Caco-2 (cell line): ENCODE data around the gene DSCAM. TPM values are rescaled to one million over a fixed set of nuclear protein-coding genes. Genes with fewer than 3 reads are reported as not detected.
"Not testable (repeated sequence)": the region's sequence is repeated elsewhere in the genome, so short reads cannot be mapped to it uniquely, and the experiment has no call there.

Source experiments
- BruUV-seq: library from RNA; stranded (reverse); fragments of 400-500 nt; replicated peaks from 2 replicates; lab custom pipeline; 2021; lab: Mats Ljungman, UMichigan
- CTCF ChIA-PET: fragments of 300-600 bp; sonication (Branson Sonifier 250); formaldehyde crosslinking; loops from one replicate; lab custom pipeline; 2022; ENCODE audit warnings: antibody characterized with exemption; lab: Charles Lee
- POLR2A ChIA-PET: fragments of 300-600 bp; sonication (Branson Sonifier 250); formaldehyde crosslinking; loops from one replicate; lab custom pipeline; 2022; ENCODE audit warnings: antibody characterized with exemption; lab: Charles Lee
- DNase-seq, 2 experiments: peaks; one replicate each; pipeline versions ENCODE4 v3.0.0 to v3.0.0-alpha.2; 2020 to 2022
- H3K27me3 ChIP-seq: replicated peaks from 2 replicates; pipeline ENCODE4 v1.6.0; 2011; ENCODE audit warnings: low read length; ENCODE audit not compliant: control insufficient read depth, insufficient read depth
- H3K36me3 ChIP-seq: 2 replicates; pipeline ENCODE4 v1.5.1; 2011; ENCODE audit warnings: low read length; ENCODE audit not compliant: control insufficient read depth, insufficient read depth
- H3K4me1 ChIP-seq: fragments of 250-450 bp; sonication (Bioruptor Pico); 2 replicates; pipeline ENCODE4 v1.5.1; 2020; ENCODE audit warnings: mild to moderate bottlenecking
- H3K4me3 ChIP-seq: 2 replicates; pipeline ENCODE4 v1.5.1; 2011; ENCODE audit warnings: low read depth, mild to moderate bottlenecking, control low read depth, low read length
- H3K9me3 ChIP-seq: fragments of 250-450 bp; sonication (Bioruptor Pico); 2 replicates; pipeline ENCODE4 v1.5.1; 2020; ENCODE audit warnings: mild to moderate bottlenecking, moderate library complexity
- H3K27ac Mint-ChIP-seq: one replicate; pipeline ENCODE4 v1.8.0; 2022; ENCODE audit warnings: mixed read lengths; ENCODE audit not compliant: unreplicated experiment
- H3K27me3 Mint-ChIP-seq: one replicate; pipeline ENCODE4 v1.8.0; 2022; ENCODE audit warnings: mixed read lengths; ENCODE audit not compliant: insufficient read depth, unreplicated experiment
- H3K36me3 Mint-ChIP-seq: one replicate; pipeline ENCODE4 v1.8.0; 2022; ENCODE audit warnings: mild to moderate bottlenecking, mixed read lengths; ENCODE audit not compliant: insufficient read depth, unreplicated experiment
- H3K4me1 Mint-ChIP-seq: one replicate; pipeline ENCODE4 v1.8.0; 2022; ENCODE audit warnings: low read depth, mixed read lengths; ENCODE audit not compliant: unreplicated experiment
- H3K4me3 Mint-ChIP-seq: one replicate; pipeline ENCODE4 v1.8.0; 2022; ENCODE audit warnings: mild to moderate bottlenecking, moderate library complexity, mixed read lengths; ENCODE audit not compliant: unreplicated experiment
- H3K9me3 Mint-ChIP-seq: one replicate; pipeline ENCODE4 v1.8.0; 2022; ENCODE audit warnings: mixed read lengths; ENCODE audit not compliant: unreplicated experiment
- CTCF ChIP-seq, 2 experiments: fragments of 200-600 bp in 1 of 2; IDR thresholded peaks; 1 replicate in 1 of 2; 2 replicates in 1 of 2; pipeline versions ENCODE4 v1.5.1 to v1.8.0; 2011 to 2022; ENCODE audit warnings: antibody characterized with exemption in 1 of 2, control low read depth in 1 of 2, inconsistent platforms in 1 of 2, low read depth in 1 of 2, low read length in 1 of 2, mild to moderate bottlenecking in 1 of 2, moderate library complexity in 1 of 2; ENCODE audit not compliant: insufficient read depth in 1 of 2, severe bottlenecking in 1 of 2, unreplicated experiment in 1 of 2
- intact Hi-C: fragments of 100-400 bp; cut with micrococcal nuclease; formaldehyde crosslinking; loops from one replicate; pipeline ENCODE4 v1.10.0; 2022; ENCODE audit not compliant: unreplicated experiment
- total RNA-seq: library from RNA; stranded (reverse); gene quantifications from 2 replicates; pipeline ENCODE4 v1.2.3, GENCODE V29; 2022

The DSCAM gene
- total RNA-seq, 1 experiment from 2014 or later: not detected

GRCh38 chr21:40043866-40044265, 803.1 kb downstream of the DSCAM start:
- no TSS peak for BruUV-seq
- Mint-ChIP-seq H3K27me3 (no peaks in the 10 kb centered on the region), H3K27ac (no peak overlapping the region), H3K36me3 (no peaks in the 10 kb centered on the region), H3K4me1 (no peaks in the 10 kb centered on the region), H3K9me3 (no peaks in the 10 kb centered on the region), H3K4me3 (no peak overlapping the region)
- intact Hi-C loops: no loop called here
- ChIA-PET POLR2A (no interaction called here), CTCF (no interaction called here)
- TF ChIP-seq CTCF (IDR thresholded peaks at IDR 0.05; ENCODE audit: insufficient read depth in 1 of 2, low read depth in 1 of 2, low read length in 1 of 2, severe bottlenecking in 1 of 2, unreplicated experiment in 1 of 2): no peak
- H3K27me3 ChIP-seq: no peaks in the 10 kb centered on the region; the same call in 1 of the 2 replicates
- H3K36me3 ChIP-seq: no peaks in the 10 kb centered on the region
- no peaks in the 10 kb centered on the region for H3K4me1 ChIP-seq
- H3K4me3 ChIP-seq: no peak overlapping the region
- DNase-seq: no peak
- H3K9me3 ChIP-seq: no peaks in the 10 kb centered on the region

- intact Hi-C loops: no loop called here
- no peaks in the 10 kb centered on the region for H3K36me3 Mint-ChIP-seq
- no peaks in the 10 kb centered on the region for H3K9me3 Mint-ChIP-seq
- Histone ChIP-seq H3K9me3 (no peaks in the 10 kb centered on the region), H3K4me1 (no peaks in the 10 kb centered on the region), H3K36me3 (no peaks in the 10 kb centered on the region), H3K27me3 (no peaks in the 10 kb centered on the region; the same call in 1 of the 2 replicates), H3K4me3 (no peak overlapping the region)
- no peak overlapping the region for H3K4me3 Mint-ChIP-seq
- no peak for DNase-seq
- no peaks in the 10 kb centered on the region for H3K4me1 Mint-ChIP-seq
- H3K27me3 Mint-ChIP-seq: no peaks in the 10 kb centered on the region
- no peak for TF ChIP-seq CTCF (IDR thresholded peaks at IDR 0.05; ENCODE audit: insufficient read depth in 1 of 2, low read depth in 1 of 2, low read length in 1 of 2, severe bottlenecking in 1 of 2, unreplicated experiment in 1 of 2)
- CTCF ChIA-PET: no interaction called here
- no TSS peak for BruUV-seq
- no peak overlapping the region for H3K27ac Mint-ChIP-seq
- POLR2A ChIA-PET: no interaction called here
Observed at GRCh38 chr21:40043423-40043822, 803.5 kb downstream of the DSCAM start.

- POLR2A ChIA-PET: no interaction called here
- no peak overlapping the region for H3K27ac Mint-ChIP-seq
- H3K27me3 ChIP-seq: no peaks in the 10 kb centered on the region; the same call in 1 of the 2 replicates
- intact Hi-C loops: no loop called here
- no peaks in the 10 kb centered on the region for H3K4me1 ChIP-seq
- H3K36me3 ChIP-seq: no peaks in the 10 kb centered on the region
- BruUV-seq: no TSS peak
- H3K4me3 ChIP-seq: no peak overlapping the region
- no peaks in the 10 kb centered on the region for H3K27me3 Mint-ChIP-seq
- no peaks in the 10 kb centered on the region for H3K9me3 ChIP-seq
- no peak for TF ChIP-seq CTCF (IDR thresholded peaks at IDR 0.05; ENCODE audit: insufficient read depth in 1 of 2, low read depth in 1 of 2, low read length in 1 of 2, severe bottlenecking in 1 of 2, unreplicated experiment in 1 of 2)
- CTCF ChIA-PET: no interaction called here
- no peak for DNase-seq
- H3K9me3 Mint-ChIP-seq: no peaks in the 10 kb centered on the region
- no peaks in the 10 kb centered on the region for H3K4me1 Mint-ChIP-seq
- H3K36me3 Mint-ChIP-seq: no peaks in the 10 kb centered on the region
- H3K4me3 Mint-ChIP-seq: no peak overlapping the region
Observed at GRCh38 chr21:40041446-40041845, 805.5 kb downstream of the DSCAM start.

- BruUV-seq, H3K36me3 ChIP-seq, POLR2A ChIA-PET, H3K27ac Mint-ChIP-seq, H3K36me3 Mint-ChIP-seq, H3K4me1 Mint-ChIP-seq, intact Hi-C loops, CTCF ChIA-PET, H3K9me3 Mint-ChIP-seq, H3K4me1 ChIP-seq, H3K27me3 Mint-ChIP-seq, DNase-seq, H3K9me3 ChIP-seq, H3K27me3 ChIP-seq: not testable (repeated sequence)
- H3K4me3 ChIP-seq: peak overlapping the region; percentile 12; the same call in 1 of the 2 replicates
- H3K4me3 Mint-ChIP-seq: peak overlapping the region; percentile 61
Observed at GRCh38 chr21:40033156-40033782, 813.7 kb downstream of the DSCAM start.
